ENCODE measurements around the gene ARHGEF1.

DNA sequence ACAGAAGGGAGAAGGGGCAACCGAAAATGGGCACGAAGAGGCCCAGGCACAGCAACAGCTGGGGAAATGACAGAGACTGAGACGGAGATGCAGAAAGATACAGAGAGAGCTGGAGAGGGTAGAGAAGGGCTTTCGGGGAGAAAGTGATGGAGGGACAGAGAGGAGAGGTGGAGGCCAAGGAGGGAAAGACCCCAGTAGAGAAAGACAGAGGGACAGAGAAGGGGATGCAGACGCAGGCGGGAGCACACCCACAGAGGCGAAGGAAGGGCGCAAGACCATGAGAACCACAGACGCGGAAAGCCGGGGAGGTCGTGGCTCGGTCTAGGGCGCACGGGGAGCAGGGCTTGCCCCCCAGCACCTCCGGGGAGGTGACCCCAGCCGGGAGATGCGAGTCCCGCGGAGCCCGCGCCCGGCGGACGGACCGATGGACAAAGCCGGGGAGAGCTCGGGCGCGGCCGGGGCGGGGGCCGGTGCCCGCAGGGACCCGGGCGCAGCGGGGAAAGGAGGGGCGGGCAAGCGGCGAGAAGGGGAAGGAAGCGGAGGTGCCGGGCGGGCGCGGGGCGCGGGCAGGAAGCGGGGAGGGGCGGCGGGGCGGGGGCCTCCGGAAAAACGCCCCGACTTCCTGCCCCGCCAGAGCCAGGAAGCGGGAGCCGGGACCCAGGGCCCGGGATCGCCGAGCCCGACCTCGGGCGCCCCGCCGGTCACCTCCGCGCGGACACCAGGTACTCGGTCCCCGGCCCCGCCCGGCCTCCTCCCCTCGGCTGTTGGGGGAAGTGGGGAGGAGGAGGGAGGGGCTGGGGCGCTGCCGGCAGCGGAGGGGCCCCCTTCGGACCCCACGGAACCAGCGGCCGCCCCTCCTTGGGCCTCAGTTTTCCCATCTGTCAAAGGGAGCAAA is at the start of gene ARHGEF1:
- no peak for TF ChIP-seq EP300 (IDR thresholded peaks at IDR 0.05)
- TF ChIP-seq, protein P1, sequence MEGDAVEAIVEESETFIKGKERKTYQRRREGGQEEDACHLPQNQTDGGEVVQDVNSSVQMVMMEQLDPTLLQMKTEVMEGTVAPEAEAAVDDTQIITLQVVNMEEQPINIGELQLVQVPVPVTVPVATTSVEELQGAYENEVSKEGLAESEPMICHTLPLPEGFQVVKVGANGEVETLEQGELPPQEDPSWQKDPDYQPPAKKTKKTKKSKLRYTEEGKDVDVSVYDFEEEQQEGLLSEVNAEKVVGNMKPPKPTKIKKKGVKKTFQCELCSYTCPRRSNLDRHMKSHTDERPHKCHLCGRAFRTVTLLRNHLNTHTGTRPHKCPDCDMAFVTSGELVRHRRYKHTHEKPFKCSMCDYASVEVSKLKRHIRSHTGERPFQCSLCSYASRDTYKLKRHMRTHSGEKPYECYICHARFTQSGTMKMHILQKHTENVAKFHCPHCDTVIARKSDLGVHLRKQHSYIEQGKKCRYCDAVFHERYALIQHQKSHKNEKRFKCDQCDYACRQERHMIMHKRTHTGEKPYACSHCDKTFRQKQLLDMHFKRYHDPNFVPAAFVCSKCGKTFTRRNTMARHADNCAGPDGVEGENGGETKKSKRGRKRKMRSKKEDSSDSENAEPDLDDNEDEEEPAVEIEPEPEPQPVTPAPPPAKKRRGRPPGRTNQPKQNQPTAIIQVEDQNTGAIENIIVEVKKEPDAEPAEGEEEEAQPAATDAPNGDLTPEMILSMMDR (IDR thresholded peaks at IDR 0.05) = no peak
- TF ChIP-seq POLR2A (IDR thresholded peaks at IDR 0.05; ENCODE audit: low read depth) = no peak
